K562 (cell line): Measurements from ENCODE around the gene EPN3. TPM values are rescaled to one million over a fixed set of nuclear protein-coding genes. Genes with fewer than 3 reads are reported as not detected.

ENCODE experiments used
- BHLHE40 ChIP-seq: IDR thresholded peaks from 2 replicates; pipeline ENCODE4 v1.6.1; 2011; ENCODE audit warnings: low read length, improper control_type of control experiment
- CBX3 ChIP-seq, 2 experiments: IDR thresholded peaks; 1 replicate in 1 of 2; 2 replicates in 1 of 2; pipeline ENCODE4 v1.6.1; 2012; ENCODE audit warnings: inconsistent platforms in 2 of 2, low read length in 2 of 2, borderline replicate concordance in 1 of 2, control low read depth in 1 of 2
- CTBP1 ChIP-seq: fragments of 450-650 bp; IDR thresholded peaks from 2 replicates; pipeline ENCODE4 v1.6.1; 2016; ENCODE audit warnings: borderline replicate concordance
- MAFF ChIP-seq: IDR thresholded peaks from 2 replicates; pipeline ENCODE4 v1.6.1; 2012; ENCODE audit warnings: low read length, improper control_type of control experiment
- MEIS2 ChIP-seq: fragments of 450-650 bp; IDR thresholded peaks from 2 replicates; pipeline ENCODE4 v1.6.1; 2014; ENCODE audit warnings: mild to moderate bottlenecking; ENCODE audit not compliant: partially characterized antibody
- MIER1 ChIP-seq: fragments of 450-650 bp; IDR thresholded peaks from 2 replicates; pipeline ENCODE4 v1.6.1; 2016; ENCODE audit warnings: antibody characterized with exemption, mild to moderate bottlenecking, low read depth
- MTF1 ChIP-seq: fragments of 250-450 bp; sonication (Bioruptor Pico); IDR thresholded peaks from 2 replicates; pipeline ENCODE4 v1.9.0; 2021; ENCODE audit warnings: moderate library complexity, mild to moderate bottlenecking, inconsistent platforms, borderline replicate concordance
- NFATC3 ChIP-seq: fragments of 450-650 bp; IDR thresholded peaks from 2 replicates; pipeline ENCODE4 v1.6.1; 2017; ENCODE audit warnings: mild to moderate bottlenecking
- PHF8 ChIP-seq: fragments of 200-600 bp; sonication (generic); IDR thresholded peaks from 2 replicates; pipeline ENCODE4 v1.6.1; 2012; ENCODE audit warnings: mixed run types, mild to moderate bottlenecking, inconsistent platforms, low read length, moderate library complexity, borderline replicate concordance
- PHTF2 ChIP-seq: fragments of 250-450 bp; sonication (Bioruptor Pico); IDR thresholded peaks from 2 replicates; pipeline ENCODE4 v1.5.0; 2021; ENCODE audit warnings: mild to moderate bottlenecking
- RBM39 ChIP-seq: fragments of 200-400 bp; formaldehyde crosslinking; optimal IDR thresholded peaks from 2 replicates; pipeline ENCODE3; 2018; ENCODE audit warnings: low read depth, low read length
- SIN3B ChIP-seq: fragments of 450-650 bp; IDR thresholded peaks from 2 replicates; pipeline ENCODE4 v1.6.1; 2017; ENCODE audit warnings: low read depth, mild to moderate bottlenecking, moderate library complexity
- TAF1 ChIP-seq: IDR thresholded peaks from 2 replicates; pipeline ENCODE4 v1.6.1; 2011; ENCODE audit warnings: mild to moderate bottlenecking, low read length, moderate library complexity; ENCODE audit not compliant: insufficient read depth, control insufficient read depth, severe bottlenecking; ENCODE audit errors: extremely low read depth
- TGIF2 ChIP-seq: sonication (generic); formaldehyde crosslinking; IDR thresholded peaks from 2 replicates; pipeline ENCODE4 v1.8.1; 2022; ENCODE audit warnings: mild to moderate bottlenecking, missing genetic modification reagents, moderate library complexity
- TRIM28 ChIP-seq: fragments of 450-650 bp; IDR thresholded peaks from 2 replicates; pipeline ENCODE4 v1.6.1; 2017
- ZSCAN29 ChIP-seq: fragments of 450-650 bp; IDR thresholded peaks from 2 replicates; pipeline ENCODE4 v1.6.1; 2017
- polyA plus RNA-seq, 8 experiments: library from polyadenylated mRNA; depleted of rRNA in 4 of 8; stranded (reverse) in 5 of 8; unstranded in 3 of 8; fragments of >200 nt; fragmentation: Nextera tagmentation in 2 of 8; fragmentation: Illumina TruSeq in 1 of 8; extraction: Ambion mirVana in 2 of 8; extraction: Trizol in 1 of 8; gene quantifications; 2 replicates each; pipeline versions ENCODE4 v1.2.1 to v1.2.3, GENCODE V29; 2011 to 2014; ENCODE audit warnings: inconsistent platforms in 1 of 8, missing spikeins in 1 of 8
- total RNA-seq, 7 experiments: library from RNA; depleted of rRNA in 6 of 7; stranded (reverse); fragments of >200 nt in 6 of 7; fragmentation: Illumina TruSeq in 2 of 7; extraction: Trizol in 2 of 7; gene quantifications; 2 replicates each; pipeline versions ENCODE4 v1.2.1 to v1.2.3, GENCODE V29; 2011 to 2021; ENCODE audit warnings: low replicate concordance in 1 of 7
- TF ChIP-seq, protein P1 (sequence below): sonication (generic); formaldehyde crosslinking; IDR thresholded peaks from 2 replicates; pipeline ENCODE4 v1.8.1; 2023; ENCODE audit warnings: mild to moderate bottlenecking, missing genetic modification reagents
- TF ChIP-seq, protein P2 (sequence below), 2 experiments: IDR thresholded peaks; 2 replicates each; pipeline ENCODE4 v1.6.1; 2011; ENCODE audit warnings: borderline replicate concordance in 1 of 2, control low read depth in 1 of 2, low read depth in 1 of 2, low read length in 1 of 2, mild to moderate bottlenecking in 1 of 2, mixed read lengths in 1 of 2, moderate library complexity in 1 of 2; ENCODE audit not compliant: insufficient read depth in 1 of 2, insufficient read length in 1 of 2, poor library complexity in 1 of 2, severe bottlenecking in 1 of 2; ENCODE audit errors: extremely low read depth in 1 of 2
- TF ChIP-seq, protein P3 (sequence below): sonication (generic); formaldehyde crosslinking; IDR thresholded peaks from 2 replicates; pipeline ENCODE4 v1.8.0; 2022; ENCODE audit warnings: mild to moderate bottlenecking, low read depth, missing genetic modification reagents
- TF ChIP-seq, protein P4 (sequence below): sonication (generic); formaldehyde crosslinking; IDR thresholded peaks from 2 replicates; pipeline ENCODE4 v1.8.0; 2023; ENCODE audit warnings: mild to moderate bottlenecking, missing genetic modification reagents
- TF ChIP-seq, protein P5 (sequence below): fragments of 450-650 bp; formaldehyde crosslinking; IDR thresholded peaks from 2 replicates; pipeline ENCODE4 v1.4.0; 2020; ENCODE audit warnings: mild to moderate bottlenecking, mixed read lengths

EPN3 gene
- total and polyA plus RNA-seq, 9 of the 15 experiments (the other 6 are each of a cell fraction or from before 2014, with no cell fraction given) = 0.16 TPM; not detected in 8

DNA sequence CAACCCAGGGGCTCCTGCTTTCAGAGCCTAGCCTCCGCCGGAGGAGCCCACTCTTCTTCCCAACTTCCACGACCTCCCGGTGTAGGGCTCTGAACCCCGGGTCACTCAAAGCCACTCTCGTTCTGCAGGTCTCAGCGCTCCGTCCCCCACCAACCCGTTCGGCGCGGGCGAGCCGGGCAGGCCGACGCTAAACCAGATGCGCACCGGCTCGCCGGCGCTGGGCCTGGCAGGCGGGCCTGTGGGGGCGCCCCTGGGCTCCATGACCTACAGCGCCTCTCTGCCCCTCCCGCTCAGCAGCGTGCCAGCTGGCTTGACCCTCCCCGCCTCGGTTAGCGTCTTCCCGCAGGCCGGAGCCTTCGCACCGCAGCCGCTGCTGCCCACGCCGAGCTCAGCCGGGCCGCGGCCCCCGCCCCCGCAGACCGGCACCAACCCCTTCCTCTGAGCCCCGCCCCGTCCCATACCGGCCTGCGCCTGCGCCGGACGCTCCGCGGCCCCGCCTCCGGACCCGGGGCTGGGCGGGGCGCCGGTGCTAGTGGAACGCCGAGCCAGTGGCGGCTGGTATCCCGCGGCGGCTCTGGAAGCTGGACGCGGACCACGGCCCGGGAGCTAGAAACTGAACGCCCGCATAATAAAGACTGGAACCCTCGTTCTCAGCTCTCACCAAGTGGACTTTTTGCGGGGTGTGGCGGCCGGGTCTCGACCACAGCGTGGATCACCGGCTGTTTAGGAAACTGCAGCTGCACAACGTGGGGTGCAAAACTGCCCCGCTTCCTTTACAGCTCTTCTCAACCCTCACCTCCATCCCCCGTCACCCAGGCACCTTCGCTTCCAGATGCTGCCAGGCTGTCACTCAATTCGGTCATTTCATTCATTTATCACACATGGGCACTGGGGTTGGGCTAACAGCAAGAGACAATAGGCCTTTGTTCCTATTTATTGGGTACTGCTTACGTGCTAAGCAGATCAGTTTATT, 9.5 kb downstream of the EPN3 start (continued):
- TF ChIP-seq, protein P1, sequence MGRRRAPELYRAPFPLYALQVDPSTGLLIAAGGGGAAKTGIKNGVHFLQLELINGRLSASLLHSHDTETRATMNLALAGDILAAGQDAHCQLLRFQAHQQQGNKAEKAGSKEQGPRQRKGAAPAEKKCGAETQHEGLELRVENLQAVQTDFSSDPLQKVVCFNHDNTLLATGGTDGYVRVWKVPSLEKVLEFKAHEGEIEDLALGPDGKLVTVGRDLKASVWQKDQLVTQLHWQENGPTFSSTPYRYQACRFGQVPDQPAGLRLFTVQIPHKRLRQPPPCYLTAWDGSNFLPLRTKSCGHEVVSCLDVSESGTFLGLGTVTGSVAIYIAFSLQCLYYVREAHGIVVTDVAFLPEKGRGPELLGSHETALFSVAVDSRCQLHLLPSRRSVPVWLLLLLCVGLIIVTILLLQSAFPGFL (CRISPR knock-in tag) = no peak
- TF ChIP-seq, protein P2, sequence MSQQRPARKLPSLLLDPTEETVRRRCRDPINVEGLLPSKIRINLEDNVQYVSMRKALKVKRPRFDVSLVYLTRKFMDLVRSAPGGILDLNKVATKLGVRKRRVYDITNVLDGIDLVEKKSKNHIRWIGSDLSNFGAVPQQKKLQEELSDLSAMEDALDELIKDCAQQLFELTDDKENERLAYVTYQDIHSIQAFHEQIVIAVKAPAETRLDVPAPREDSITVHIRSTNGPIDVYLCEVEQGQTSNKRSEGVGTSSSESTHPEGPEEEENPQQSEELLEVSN (IDR thresholded peaks at IDR 0.05; ENCODE audit: borderline replicate concordance in 1 of 2, extremely low read depth in 1 of 2, insufficient read depth in 1 of 2, insufficient read length in 1 of 2, low read depth in 1 of 2, low read length in 1 of 2, poor library complexity in 1 of 2, severe bottlenecking in 1 of 2) = peak; percentile 68 to 92
- TF ChIP-seq RBM39 (no peak), MIER1 (no peak), MEIS2 (peak; percentile 83), SIN3B (no peak; the same call in 1 of the 2 replicates), BHLHE40 (peak; percentile 38; the same call in 1 of the 2 replicates), MTF1 (CRISPR knock-in tag) (no peak), TGIF2 (no peak), PHTF2 (CRISPR knock-in tag) (no peak), TAF1 (peak; percentile 67), ZSCAN29 (no peak), MAFF (no peak), CTBP1 (peak; percentile 71), PHF8 (peak; percentile 74; the same call in 1 of the 2 replicates), TRIM28 (no peak), CBX3 (IDR thresholded peaks at IDR 0.05; ENCODE audit: borderline replicate concordance in 1 of 2, low read length in 2 of 2) (0 out of 3 replicates have a peak, but pooled peaks of 1 of the 2 experiments have one; percentile 35), NFATC3 (peak; percentile 73; the same call in 1 of the 2 replicates)
- TF ChIP-seq, protein P3, sequence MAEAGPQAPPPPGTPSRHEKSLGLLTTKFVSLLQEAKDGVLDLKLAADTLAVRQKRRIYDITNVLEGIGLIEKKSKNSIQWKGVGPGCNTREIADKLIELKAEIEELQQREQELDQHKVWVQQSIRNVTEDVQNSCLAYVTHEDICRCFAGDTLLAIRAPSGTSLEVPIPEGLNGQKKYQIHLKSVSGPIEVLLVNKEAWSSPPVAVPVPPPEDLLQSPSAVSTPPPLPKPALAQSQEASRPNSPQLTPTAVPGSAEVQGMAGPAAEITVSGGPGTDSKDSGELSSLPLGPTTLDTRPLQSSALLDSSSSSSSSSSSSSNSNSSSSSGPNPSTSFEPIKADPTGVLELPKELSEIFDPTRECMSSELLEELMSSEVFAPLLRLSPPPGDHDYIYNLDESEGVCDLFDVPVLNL = no peak
- TF ChIP-seq, protein P4, sequence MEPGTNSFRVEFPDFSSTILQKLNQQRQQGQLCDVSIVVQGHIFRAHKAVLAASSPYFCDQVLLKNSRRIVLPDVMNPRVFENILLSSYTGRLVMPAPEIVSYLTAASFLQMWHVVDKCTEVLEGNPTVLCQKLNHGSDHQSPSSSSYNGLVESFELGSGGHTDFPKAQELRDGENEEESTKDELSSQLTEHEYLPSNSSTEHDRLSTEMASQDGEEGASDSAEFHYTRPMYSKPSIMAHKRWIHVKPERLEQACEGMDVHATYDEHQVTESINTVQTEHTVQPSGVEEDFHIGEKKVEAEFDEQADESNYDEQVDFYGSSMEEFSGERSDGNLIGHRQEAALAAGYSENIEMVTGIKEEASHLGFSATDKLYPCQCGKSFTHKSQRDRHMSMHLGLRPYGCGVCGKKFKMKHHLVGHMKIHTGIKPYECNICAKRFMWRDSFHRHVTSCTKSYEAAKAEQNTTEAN = no peak
- TF ChIP-seq, protein P5, sequence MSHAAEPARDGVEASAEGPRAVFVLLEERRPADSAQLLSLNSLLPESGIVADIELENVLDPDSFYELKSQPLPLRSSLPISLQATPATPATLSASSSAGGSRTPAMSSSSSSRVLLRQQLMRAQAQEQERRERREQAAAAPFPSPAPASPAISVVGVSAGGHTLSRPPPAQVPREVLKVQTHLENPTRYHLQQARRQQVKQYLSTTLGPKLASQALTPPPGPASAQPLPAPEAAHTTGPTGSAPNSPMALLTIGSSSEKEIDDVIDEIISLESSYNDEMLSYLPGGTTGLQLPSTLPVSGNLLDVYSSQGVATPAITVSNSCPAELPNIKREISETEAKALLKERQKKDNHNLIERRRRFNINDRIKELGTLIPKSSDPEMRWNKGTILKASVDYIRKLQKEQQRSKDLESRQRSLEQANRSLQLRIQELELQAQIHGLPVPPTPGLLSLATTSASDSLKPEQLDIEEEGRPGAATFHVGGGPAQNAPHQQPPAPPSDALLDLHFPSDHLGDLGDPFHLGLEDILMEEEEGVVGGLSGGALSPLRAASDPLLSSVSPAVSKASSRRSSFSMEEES (CRISPR knock-in tag) = no peak
